Gastrocnemius medialis (tissue), 4 donors: ENCODE results near the gene CARMIL3.

Experiments used
- CTCF ChIP-seq, 5 experiments: fragments of 450-650 bp in 3 of 5; fragments of 200-600 bp in 2 of 5; sonication (generic) in 2 of 5; IDR thresholded peaks in 4 of 5; conservative IDR thresholded peaks in 1 of 5; 1 replicate in 4 of 5; 2 replicates in 1 of 5; pipeline ENCODE4 v1.5.1; 2016 to 2019; ENCODE audit warnings: antibody characterized with exemption in 5 of 5, mild to moderate bottlenecking in 3 of 5, moderate library complexity in 3 of 5
- POLR2A ChIP-seq, 2 donors: fragments of 450-650 bp; IDR thresholded peaks; one replicate each; pipeline ENCODE4 v1.6.1; 2017; ENCODE audit warnings: antibody characterized with exemption in 2 of 2, mild to moderate bottlenecking in 2 of 2, moderate library complexity in 2 of 2

DNA sequence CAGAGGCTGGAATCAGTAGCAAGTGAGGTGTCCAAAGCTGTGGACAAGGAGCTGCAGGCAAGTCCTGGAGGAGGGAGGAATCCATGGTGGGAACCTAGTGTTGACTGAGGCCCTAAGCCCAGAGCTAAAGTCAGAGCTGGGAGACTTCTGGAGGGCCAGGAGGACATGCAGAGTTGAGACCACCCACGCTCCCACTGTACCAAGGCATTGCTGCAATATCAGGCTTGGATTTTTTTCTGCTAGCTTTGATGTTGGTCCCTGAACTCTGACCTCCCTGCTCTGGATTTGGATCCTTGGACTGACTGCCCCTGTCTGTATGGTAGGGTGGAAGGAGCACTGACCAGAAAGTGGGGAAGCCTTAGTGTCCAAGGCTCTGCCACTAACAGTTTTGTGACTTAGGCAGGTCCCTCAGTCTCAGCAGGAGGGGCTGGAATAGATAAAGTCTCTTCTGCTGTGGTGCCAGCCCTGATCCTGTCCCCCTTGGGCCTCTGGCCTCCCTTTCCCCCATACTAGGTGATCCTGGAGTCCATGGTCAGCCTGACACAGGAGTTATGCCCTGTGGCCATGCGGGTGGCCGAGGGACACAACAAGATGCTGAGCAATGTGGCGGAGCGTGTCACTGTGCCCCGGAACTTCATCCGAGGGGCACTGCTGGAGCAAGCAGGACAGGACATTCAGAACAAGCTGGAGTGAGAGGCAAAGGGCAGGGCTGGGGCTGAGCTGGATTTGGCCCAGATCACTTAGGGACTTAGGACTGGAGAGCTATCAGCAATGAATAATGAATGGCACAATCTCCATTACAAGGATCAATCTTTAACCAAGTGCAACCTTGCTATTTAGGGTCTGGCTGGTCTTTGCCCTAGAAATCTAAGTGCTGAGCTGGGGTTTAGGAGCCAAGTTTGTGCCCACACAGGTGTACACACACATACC, 9.4 kb downstream of the CARMIL3 start:
- no peak for TF ChIP-seq CTCF (IDR thresholded peaks at IDR 0.05 in 4 of 5, conservative IDR thresholded peaks at IDR 0.05 in 1 of 5)
- no peak for TF ChIP-seq POLR2A (IDR thresholded peaks at IDR 0.05)
